HEK293T (cell line): ENCODE results near the gene EDEM1.

ENCODE experiments used
- BHLHE40 ChIP-seq: fragments of 450-650 bp; IDR thresholded peaks from 2 replicates; pipeline ENCODE4 v1.6.1; 2016; ENCODE audit warnings: mild to moderate bottlenecking, moderate library complexity, borderline replicate concordance
- ELF4 ChIP-seq: fragments of 450-650 bp; IDR thresholded peaks from 2 replicates; pipeline ENCODE4 v1.6.1; 2017; ENCODE audit warnings: antibody characterized with exemption
- NFRKB ChIP-seq: fragments of 450-650 bp; IDR thresholded peaks from 2 replicates; pipeline ENCODE4 v1.6.1; 2016; ENCODE audit warnings: mild to moderate bottlenecking, moderate library complexity
- SP1 ChIP-seq: fragments of 450-650 bp; IDR thresholded peaks from 2 replicates; pipeline ENCODE4 v1.6.1; 2017
- SUZ12 ChIP-seq: fragments of 450-650 bp; IDR thresholded peaks from 2 replicates; pipeline ENCODE4 v1.6.1; 2016; ENCODE audit warnings: mild to moderate bottlenecking

- no peak for TF ChIP-seq ELF4
- TF ChIP-seq BHLHE40, result no peak
- TF ChIP-seq SP1, result no peak
- no peak for TF ChIP-seq NFRKB
- TF ChIP-seq SUZ12, result no peak
Measured at GRCh38 chr3:5202222-5202621, 14.7 kb downstream of the EDEM1 start.
